Esophagus muscularis mucosa (tissue), 4 donors: ENCODE results near the gene SHMT2.

Experiments used
- EP300 ChIP-seq: sonication (generic); formaldehyde crosslinking; IDR thresholded peaks from one replicate; pipeline ENCODE4 v1.6.1; 2017; ENCODE audit warnings: antibody characterized with exemption
- POLR2AphosphoS5 ChIP-seq, 2 donors: sonication (generic); formaldehyde crosslinking; IDR thresholded peaks; one replicate each; pipeline ENCODE4 v1.6.1; 2017; ENCODE audit warnings: antibody characterized with exemption in 2 of 2
- TF ChIP-seq, protein P1 (sequence below), 3 experiments: fragments of 200-600 bp in 2 of 3; fragments of 450-650 bp in 1 of 3; sonication (generic) in 2 of 3; IDR thresholded peaks; one replicate each; pipeline ENCODE4 v1.5.1; 2017 to 2019; ENCODE audit warnings: antibody characterized with exemption in 3 of 3, mild to moderate bottlenecking in 2 of 3, moderate library complexity in 1 of 3

- TF ChIP-seq, protein P1, sequence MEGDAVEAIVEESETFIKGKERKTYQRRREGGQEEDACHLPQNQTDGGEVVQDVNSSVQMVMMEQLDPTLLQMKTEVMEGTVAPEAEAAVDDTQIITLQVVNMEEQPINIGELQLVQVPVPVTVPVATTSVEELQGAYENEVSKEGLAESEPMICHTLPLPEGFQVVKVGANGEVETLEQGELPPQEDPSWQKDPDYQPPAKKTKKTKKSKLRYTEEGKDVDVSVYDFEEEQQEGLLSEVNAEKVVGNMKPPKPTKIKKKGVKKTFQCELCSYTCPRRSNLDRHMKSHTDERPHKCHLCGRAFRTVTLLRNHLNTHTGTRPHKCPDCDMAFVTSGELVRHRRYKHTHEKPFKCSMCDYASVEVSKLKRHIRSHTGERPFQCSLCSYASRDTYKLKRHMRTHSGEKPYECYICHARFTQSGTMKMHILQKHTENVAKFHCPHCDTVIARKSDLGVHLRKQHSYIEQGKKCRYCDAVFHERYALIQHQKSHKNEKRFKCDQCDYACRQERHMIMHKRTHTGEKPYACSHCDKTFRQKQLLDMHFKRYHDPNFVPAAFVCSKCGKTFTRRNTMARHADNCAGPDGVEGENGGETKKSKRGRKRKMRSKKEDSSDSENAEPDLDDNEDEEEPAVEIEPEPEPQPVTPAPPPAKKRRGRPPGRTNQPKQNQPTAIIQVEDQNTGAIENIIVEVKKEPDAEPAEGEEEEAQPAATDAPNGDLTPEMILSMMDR (IDR thresholded peaks at IDR 0.05) = no peak
- TF ChIP-seq POLR2AphosphoS5 (IDR thresholded peaks at IDR 0.05) = no peak
- TF ChIP-seq EP300 = no peak
Observed at GRCh38 chr12:57220770-57221168, 8.7 kb upstream of the SHMT2 start.
